NCI-H146 (cell line): ENCODE results near the gene TOP3B.
A peak's percentile ranks its signal among the peaks of the same experiment; 100 is the strongest.

ENCODE experiments used
- DNase-seq: peaks from one replicate; lab custom pipeline; 2025; lab: John Stamatoyannopoulos, UW

Gene TOP3B

GRCh38 chr22:21982338-21982965 is at the start of gene TOP3B:
Gene TOP3B, minus strand, starts transcription at chr22:21982787. Its CDS starts 7,078 bp downstream, at chr22:21975709.
- DNase-seq, result peak; percentile 73

GRCh38 chr22:22031183-22031945 is 48.8 kb upstream of the TOP3B start:
- DNase-seq, result no peak

GRCh38 chr22:22030493-22031182 is 48.1 kb upstream of the TOP3B start:
- no peak for DNase-seq

GRCh38 chr22:22027955-22028354 is 45.4 kb upstream of the TOP3B start:
- no peak for DNase-seq

- no peak for DNase-seq
Observed at GRCh38 chr22:22026157-22026831, 43.7 kb upstream of the TOP3B start.

GRCh38 chr22:22025320-22026156 is 43.0 kb upstream of the TOP3B start:
- DNase-seq, result no peak

- no peak for DNase-seq
Observed at GRCh38 chr22:22024440-22024839, 41.9 kb upstream of the TOP3B start.

GRCh38 chr22:22023581-22024137 is 41.1 kb upstream of the TOP3B start:
- DNase-seq, result no peak

- no peak for DNase-seq
Observed at GRCh38 chr22:22022947-22023534, 40.5 kb upstream of the TOP3B start.

- no peak for DNase-seq
Observed at GRCh38 chr22:22022255-22022840, 39.8 kb upstream of the TOP3B start.

- DNase-seq, result no peak
Observed at GRCh38 chr22:22021162-22021750, 38.7 kb upstream of the TOP3B start.

GRCh38 chr22:22020425-22020852 is 37.9 kb upstream of the TOP3B start:
- no peak for DNase-seq

- no peak for DNase-seq
Observed at GRCh38 chr22:22019659-22020424, 37.3 kb upstream of the TOP3B start.

GRCh38 chr22:22018825-22019658 is 36.5 kb upstream of the TOP3B start:
- no peak for DNase-seq

GRCh38 chr22:22015631-22016030 is 33.0 kb upstream of the TOP3B start:
- DNase-seq, result no peak

GRCh38 chr22:22014285-22014659 is 31.7 kb upstream of the TOP3B start:
- no peak for DNase-seq

GRCh38 chr22:22013559-22014284 is 31.1 kb upstream of the TOP3B start:
- DNase-seq, result no peak

GRCh38 chr22:22011964-22012363 is 29.4 kb upstream of the TOP3B start:
- DNase-seq, result no peak
